ENCODE data around the gene DISP1.

Gene DISP1

GRCh38 chr1:222817529-222817928 lies 2.7 kb downstream of the DISP1 start:
- Histone ChIP-seq H3K9me3 (ENCODE audit: control insufficient read depth, low read length) (no peaks in the 10 kb centered on the region), H3K9ac (no peak overlapping the region), H3K4me3 (ENCODE audit: low read depth, low read length) (no peak overlapping the region), H3K79me2 (peaks cover 8% of the 10 kb centered on the region), H3K27ac (no peak overlapping the region), H2AFZ (no peak overlapping the region), H3K4me2 (ENCODE audit: low read length) (no peak overlapping the region), H3K27me3 (ENCODE audit: control insufficient read depth, insufficient read depth, low read length) (no peaks in the 10 kb centered on the region), H3K36me3 (ENCODE audit: control insufficient read depth, insufficient read depth, low read length) (no peaks in the 10 kb centered on the region), H3K4me1 (no peaks in the 10 kb centered on the region)
- TF ChIP-seq CTCF (IDR thresholded peaks at IDR 0.05), result no peak

- H3K4me1 ChIP-seq, result no peaks in the 10 kb centered on the region
- no peaks in the 10 kb centered on the region for H3K9me3 ChIP-seq (ENCODE audit: control insufficient read depth, low read length)
- no peak overlapping the region for H3K4me3 ChIP-seq (ENCODE audit: low read depth, low read length)
- H3K36me3 ChIP-seq (ENCODE audit: control insufficient read depth, insufficient read depth, low read length), result no peaks in the 10 kb centered on the region
- H3K27ac ChIP-seq, result no peak overlapping the region
- no peak overlapping the region for H3K4me2 ChIP-seq (ENCODE audit: low read length)
- H2AFZ ChIP-seq, result no peak overlapping the region
- H3K9ac ChIP-seq, result no peak overlapping the region
- peaks cover 8% of the 10 kb centered on the region for H3K79me2 ChIP-seq
- H3K27me3 ChIP-seq (ENCODE audit: control insufficient read depth, insufficient read depth, low read length), result no peaks in the 10 kb centered on the region
- no peak for TF ChIP-seq CTCF (IDR thresholded peaks at IDR 0.05)
Observed at GRCh38 chr1:222818171-222818570, 3.3 kb downstream of the DISP1 start.

- Histone ChIP-seq H2AFZ (no peak overlapping the region), H3K4me2 (ENCODE audit: low read length) (no peak overlapping the region), H3K4me1 (no peaks in the 10 kb centered on the region), H3K4me3 (ENCODE audit: low read depth, low read length) (no peak overlapping the region), H3K79me2 (peaks cover 8% of the 10 kb centered on the region), H3K9ac (no peak overlapping the region), H3K9me3 (ENCODE audit: control insufficient read depth, low read length) (no peaks in the 10 kb centered on the region), H3K27ac (no peak overlapping the region), H3K36me3 (ENCODE audit: control insufficient read depth, insufficient read depth, low read length) (no peaks in the 10 kb centered on the region), H3K27me3 (ENCODE audit: control insufficient read depth, insufficient read depth, low read length) (no peaks in the 10 kb centered on the region)
- no peak for TF ChIP-seq CTCF (IDR thresholded peaks at IDR 0.05)
Observed at GRCh38 chr1:222820171-222820712, 5.4 kb downstream of the DISP1 start.

- H3K9ac ChIP-seq, result no peak overlapping the region
- no peaks in the 10 kb centered on the region for H3K27me3 ChIP-seq (ENCODE audit: control insufficient read depth, insufficient read depth, low read length)
- no peak overlapping the region for H3K4me3 ChIP-seq (ENCODE audit: low read depth, low read length)
- H3K27ac ChIP-seq, result no peak overlapping the region
- no peak overlapping the region for H3K4me2 ChIP-seq (ENCODE audit: low read length)
- TF ChIP-seq CTCF (IDR thresholded peaks at IDR 0.05), result no peak
- H3K79me2 ChIP-seq, result peaks cover 13% of the 10 kb centered on the region
- no peaks in the 10 kb centered on the region for H3K36me3 ChIP-seq (ENCODE audit: control insufficient read depth, insufficient read depth, low read length)
- no peak overlapping the region for H2AFZ ChIP-seq
- H3K4me1 ChIP-seq, result no peaks in the 10 kb centered on the region
- no peaks in the 10 kb centered on the region for H3K9me3 ChIP-seq (ENCODE audit: control insufficient read depth, low read length)
Observed at GRCh38 chr1:222821239-222821638, 6.4 kb downstream of the DISP1 start.

GRCh38 chr1:222823695-222824094 lies 8.9 kb downstream of the DISP1 start:
- Histone ChIP-seq H3K79me2 (peaks cover 15% of the 10 kb centered on the region), H3K27ac (no peak overlapping the region), H3K36me3 (ENCODE audit: control insufficient read depth, insufficient read depth, low read length) (no peaks in the 10 kb centered on the region), H3K4me2 (ENCODE audit: low read length) (no peak overlapping the region), H3K4me3 (ENCODE audit: low read depth, low read length) (no peak overlapping the region), H2AFZ (no peak overlapping the region), H3K4me1 (no peaks in the 10 kb centered on the region), H3K27me3 (ENCODE audit: control insufficient read depth, insufficient read depth, low read length) (no peaks in the 10 kb centered on the region), H3K9ac (no peak overlapping the region), H3K9me3 (ENCODE audit: control insufficient read depth, low read length) (no peaks in the 10 kb centered on the region)
- TF ChIP-seq CTCF (IDR thresholded peaks at IDR 0.05), result no peak

All from parathyroid adenoma (tissue), 2 donors.